Adrenal gland (tissue), 5 donors: Measurements from ENCODE around the gene ATP1B3.

Experiments used
- CTCF ChIP-seq, 6 experiments: fragments of 450-650 bp in 4 of 6; fragments of 200-600 bp in 2 of 6; sonication (generic) in 1 of 6; IDR thresholded peaks; 1 replicate in 5 of 6; 2 replicates in 1 of 6; pipeline versions ENCODE4 v1.5.1 to v1.8.0; 2016 to 2021; ENCODE audit warnings: antibody characterized with exemption in 6 of 6, mild to moderate bottlenecking in 2 of 6, moderate library complexity in 1 of 6
- POLR2A ChIP-seq, 2 donors: fragments of 450-650 bp; IDR thresholded peaks; one replicate each; pipeline ENCODE4 v1.6.1; 2017; ENCODE audit warnings: antibody characterized with exemption in 2 of 2, mild to moderate bottlenecking in 2 of 2, moderate library complexity in 1 of 2
- donor health status: DM: no; HTN: no; CAD: no.

- TF ChIP-seq CTCF (IDR thresholded peaks at IDR 0.05), result no peak
- no peak for TF ChIP-seq POLR2A (IDR thresholded peaks at IDR 0.05)
Observed at GRCh38 chr3:141881702-141882101, 5.3 kb downstream of the ATP1B3 start.
